Stimulated activated CD8-positive, alpha-beta memory T cell treated with anti-CD3 and anti-CD28 coated beads, Interleukin-7, amount 100 ng/mL, for 24 hours (primary cell): Measurements from ENCODE around the gene TMUB1.

ENCODE experiments used
- DNase-seq: peaks from one replicate; pipeline ENCODE4 v3.0.0-alpha.2; 2020; ENCODE audit warnings: low read depth

The TMUB1 gene

GRCh38 chr7:151085329-151085690 lies 2.0 kb upstream of the TMUB1 start:
- DNase-seq: no peak

- no peak for DNase-seq
These were observed 499 bp upstream of the TMUB1 start for GRCh38 chr7:151083824-151084160.

GRCh38 chr7:151082141-151083070 lies 887 bp downstream of the TMUB1 start:
- no peak for DNase-seq

- DNase-seq: no peak
These were observed 1.9 kb downstream of the TMUB1 start for GRCh38 chr7:151081170-151082101.

- no peak for DNase-seq
These were observed 2.6 kb downstream of the TMUB1 start, which contains the start of gene FASTK for GRCh38 chr7:151080522-151081169. Gene FASTK, minus strand, starts transcription at chr7:151080809. Its CDS starts 43 bp downstream, at chr7:151080766.

GRCh38 chr7:151080067-151080521 lies 3.2 kb downstream of the TMUB1 start:
- DNase-seq: no peak

GRCh38 chr7:151079199-151079910 lies 3.9 kb downstream of the TMUB1 start:
- no peak for DNase-seq

GRCh38 chr7:151078233-151079040 lies 4.9 kb downstream of the TMUB1 start:
- no peak for DNase-seq

GRCh38 chr7:151077705-151078232 lies 5.5 kb downstream of the TMUB1 start:
- DNase-seq: no peak

GRCh38 chr7:151076863-151077704 lies 6.2 kb downstream of the TMUB1 start:
- DNase-seq: no peak

- DNase-seq: no peak
These were observed 7.3 kb downstream of the TMUB1 start for GRCh38 chr7:151075978-151076426.

- DNase-seq: no peak
These were observed 7.7 kb downstream of the TMUB1 start for GRCh38 chr7:151075662-151075971.

- DNase-seq: no peak
These were observed 8.3 kb downstream of the TMUB1 start for GRCh38 chr7:151074817-151075661.

GRCh38 chr7:151073990-151074389 lies 9.3 kb downstream of the TMUB1 start:
- DNase-seq: no peak

GRCh38 chr7:151071032-151071866 lies 12.0 kb downstream of the TMUB1 start:
- DNase-seq: no peak

- DNase-seq: no peak
These were observed 12.7 kb downstream of the TMUB1 start for GRCh38 chr7:151070574-151070960.

- no peak for DNase-seq
These were observed 13.3 kb downstream of the TMUB1 start for GRCh38 chr7:151069841-151070573.
